GM19035 (cell line): ENCODE measurements around the gene TMEM116.
"Not testable (repeated sequence)": the region's sequence is repeated elsewhere in the genome, so short reads cannot be mapped to it uniquely, and the experiment has no call there.

Experiments used
- ATAC-seq: cut with Tn5 transposase; IDR thresholded peaks from one replicate; pipeline ENCODE4 v1.9.1; 2021; ENCODE audit not compliant: unreplicated experiment

The TMEM116 gene

DNA sequence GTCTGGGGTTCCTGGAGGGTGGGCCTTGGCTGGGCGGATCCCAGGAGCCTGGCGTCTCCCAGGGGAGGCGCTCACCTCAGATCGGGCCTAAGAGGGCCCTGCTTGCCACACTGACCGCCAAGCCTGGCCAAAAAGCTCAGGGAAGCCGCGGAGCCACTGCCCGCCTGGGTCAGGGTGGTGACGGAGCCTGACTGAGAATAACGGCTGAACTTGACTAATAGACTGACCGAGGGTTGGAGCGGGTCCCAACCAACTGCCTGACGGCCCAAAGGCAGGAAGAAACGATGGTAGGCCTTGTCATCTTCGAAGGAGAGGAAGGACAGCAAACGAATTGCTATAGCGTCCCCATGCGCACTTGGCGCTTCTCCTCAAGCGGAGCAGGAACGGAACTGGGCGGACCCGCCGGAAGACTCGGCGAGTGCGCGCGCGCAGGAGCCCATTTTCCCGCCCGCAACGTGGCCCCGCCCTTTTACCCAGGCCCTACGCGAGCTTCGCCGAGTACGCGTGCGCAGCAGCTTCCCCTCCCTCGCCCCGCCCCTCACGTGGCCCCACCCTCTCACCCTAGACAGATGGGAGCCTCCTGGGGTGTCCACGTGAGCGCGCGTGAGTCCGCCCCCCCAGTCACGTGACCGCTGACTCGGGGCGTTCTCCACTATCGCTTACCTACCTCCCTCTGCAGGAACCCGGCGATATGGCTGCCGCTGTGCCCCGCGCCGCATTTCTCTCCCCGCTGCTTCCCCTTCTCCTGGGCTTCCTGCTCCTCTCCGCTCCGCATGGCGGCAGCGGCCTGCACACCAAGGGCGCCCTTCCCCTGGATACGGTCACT, at the start of gene TMEM116, which contains the start of gene ERP29:
Gene TMEM116, minus strand, starts transcription at position 391 of the 826 bp plus-strand sequence. CDS start 7,895 bp downstream, outside the sequence.
Gene ERP29, plus strand, starts transcription at position 652 of the 826 bp plus-strand sequence. Its CDS starts 40 bp downstream, at position 692.
- ATAC-seq: peak; percentile 76

DNA sequence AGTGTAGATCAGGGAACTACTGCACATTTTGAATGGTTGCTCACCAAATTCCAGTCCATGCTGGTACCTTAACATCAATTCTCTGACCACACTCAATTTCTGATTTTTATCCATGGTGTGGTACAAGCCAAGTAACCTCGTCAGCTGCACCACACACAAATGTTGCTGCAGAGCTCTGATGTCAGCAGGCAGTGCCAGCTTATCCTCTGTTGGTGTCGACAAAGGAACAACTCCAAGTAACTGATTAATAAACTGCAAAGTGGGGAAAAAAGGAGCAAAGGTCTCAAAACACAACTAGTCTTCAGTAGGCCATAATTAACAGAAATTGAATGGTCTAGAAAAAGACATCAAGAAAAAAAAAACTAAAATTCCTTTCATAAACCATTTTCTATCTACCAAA, 48.2 kb upstream of the TMEM116 start:
- ATAC-seq: no peak

DNA sequence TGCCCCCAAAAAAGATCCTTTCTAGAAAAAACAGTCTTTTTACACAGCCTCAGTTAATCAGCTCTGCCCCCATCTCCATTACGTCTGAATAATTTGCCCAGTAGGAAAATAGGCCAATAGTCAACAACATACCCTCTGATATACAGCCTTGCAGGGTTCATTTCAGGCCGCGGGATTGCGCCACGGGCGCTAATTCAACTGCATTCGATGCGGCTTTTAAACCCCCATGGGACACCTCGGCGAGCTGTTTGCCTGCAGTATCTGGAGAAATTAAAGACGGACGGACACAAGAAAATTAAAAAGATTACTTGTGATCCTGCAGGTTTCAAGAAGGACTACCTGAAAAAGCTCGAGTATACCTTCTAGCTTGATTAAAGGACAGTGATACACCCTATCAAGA, 36.4 kb upstream of the TMEM116 start:
- ATAC-seq: no peak

DNA sequence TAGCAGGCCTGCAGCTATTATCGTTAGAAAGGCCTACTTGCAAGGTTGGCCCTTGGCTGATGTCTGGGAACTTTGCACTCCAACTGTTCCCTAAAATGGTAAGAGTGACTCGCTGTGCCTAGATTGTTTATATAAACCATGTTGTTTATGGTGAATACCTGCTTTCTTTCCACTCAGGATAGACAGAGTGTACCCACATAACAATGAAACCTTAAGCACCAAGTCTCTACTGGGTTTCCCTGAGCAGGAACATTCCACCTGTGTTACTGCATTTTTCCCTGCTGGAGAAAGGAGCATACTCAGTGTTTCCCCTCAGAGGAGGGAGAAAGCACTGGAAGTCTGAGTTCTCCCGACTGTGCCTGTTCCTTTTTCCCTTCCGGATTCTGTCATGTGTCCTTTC, 33.0 kb upstream of the TMEM116 start:
- ATAC-seq: no peak

DNA sequence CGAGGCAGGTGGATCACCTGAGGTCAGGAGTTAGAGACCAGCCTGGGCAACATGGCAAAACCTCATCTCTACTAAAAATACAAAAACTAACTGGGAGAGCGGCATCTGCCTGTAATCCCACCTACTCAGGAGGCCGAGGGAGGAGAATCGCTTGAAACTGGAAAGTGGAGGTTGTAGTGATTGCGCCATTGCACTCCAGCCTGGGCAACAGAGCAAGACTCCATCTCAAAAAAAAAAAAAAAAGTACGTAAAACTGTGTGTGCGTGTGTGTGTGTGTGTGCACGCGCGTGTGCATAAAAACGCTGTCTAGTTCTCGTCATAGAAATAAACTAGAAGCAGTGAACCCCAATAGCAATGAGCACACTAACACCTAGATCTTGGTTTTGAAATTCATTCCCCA, 23.6 kb upstream of the TMEM116 start:
- not testable (repeated sequence) for ATAC-seq

DNA sequence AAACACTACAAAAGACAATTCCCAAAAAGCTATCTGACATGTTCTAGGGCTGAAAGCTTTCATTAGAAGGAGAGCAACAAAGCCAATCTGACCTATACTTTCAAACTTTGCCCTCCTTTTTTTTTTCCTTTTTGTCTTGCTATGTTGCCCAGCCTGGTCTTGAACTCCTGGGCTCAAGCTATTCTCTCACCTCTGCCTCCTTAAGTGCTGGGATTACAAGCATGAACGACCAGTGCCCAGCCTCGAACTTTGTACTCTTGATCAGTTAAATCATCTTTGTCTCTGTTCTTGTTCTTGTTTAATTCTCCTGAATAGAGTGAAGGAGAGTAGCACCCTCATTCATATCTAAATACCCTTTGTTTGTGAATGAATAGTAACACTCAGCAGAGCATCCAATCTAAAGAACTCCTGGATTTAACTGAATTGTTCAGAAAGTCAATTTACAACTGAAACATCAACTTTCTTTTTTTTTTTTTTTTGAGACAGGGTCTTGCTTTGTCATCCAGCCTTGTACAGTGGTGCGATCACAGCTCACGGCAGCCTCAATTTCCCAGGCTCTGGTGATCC, 22.3 kb upstream of the TMEM116 start:
- no peak for ATAC-seq

DNA sequence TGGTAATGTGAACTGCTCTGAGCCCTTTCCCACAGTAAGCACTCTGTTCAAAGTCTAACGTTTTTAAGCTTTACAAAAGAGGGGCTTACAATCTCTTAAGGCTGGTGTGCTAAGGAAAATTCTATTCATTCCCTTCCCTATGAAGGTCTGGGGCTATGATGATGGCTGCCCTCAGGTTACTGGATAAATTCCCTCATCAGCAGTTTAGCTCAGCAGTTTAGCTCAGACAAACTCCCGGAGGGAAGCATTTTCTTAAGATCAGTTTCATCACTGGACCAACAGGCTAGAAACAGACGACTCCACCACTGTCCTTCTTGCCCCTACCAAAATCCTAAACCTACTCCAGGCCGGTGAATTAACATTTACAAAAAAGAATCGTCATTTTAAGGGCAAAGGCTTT, 19.3 kb upstream of the TMEM116 start:
- ATAC-seq: no peak

DNA sequence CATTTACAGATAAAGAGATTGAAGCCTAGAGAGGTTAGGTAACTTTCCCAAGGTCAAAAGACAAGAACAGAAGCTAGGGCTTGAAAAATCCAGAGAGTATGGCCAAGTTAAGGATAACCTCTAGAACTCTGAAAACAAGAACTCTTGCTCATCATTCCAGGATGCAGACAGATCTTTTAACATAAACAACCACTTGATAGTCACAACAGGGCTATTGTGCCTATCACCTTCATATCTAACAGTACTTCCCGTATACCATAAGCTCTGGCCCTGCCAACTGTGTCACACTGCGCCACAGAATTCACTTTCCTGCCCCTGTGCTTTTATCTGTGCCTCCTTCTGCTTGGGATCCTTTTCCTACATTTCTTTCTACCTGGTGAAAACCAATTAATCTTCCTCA, 18.5 kb upstream of the TMEM116 start:
- ATAC-seq: no peak

DNA sequence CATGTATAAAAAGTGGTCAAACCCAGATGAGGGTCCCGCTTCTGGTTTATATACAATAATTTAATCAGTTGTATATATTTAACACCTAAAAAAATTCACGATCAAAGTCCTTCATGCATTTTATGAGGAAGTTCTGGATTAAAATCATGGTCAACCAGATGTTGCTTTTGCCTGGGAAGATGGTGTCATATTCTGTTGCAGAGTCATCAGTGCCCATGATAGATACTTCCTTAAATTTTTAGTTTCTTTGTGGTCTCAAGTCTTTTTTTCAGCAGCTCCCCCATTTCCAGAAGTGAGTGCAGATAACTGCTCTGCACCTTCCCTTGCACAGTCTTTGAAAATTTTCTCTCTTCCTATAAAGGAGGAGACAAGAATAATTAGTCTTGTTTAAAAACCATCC, 16.3 kb upstream of the TMEM116 start:
- no peak for ATAC-seq

DNA sequence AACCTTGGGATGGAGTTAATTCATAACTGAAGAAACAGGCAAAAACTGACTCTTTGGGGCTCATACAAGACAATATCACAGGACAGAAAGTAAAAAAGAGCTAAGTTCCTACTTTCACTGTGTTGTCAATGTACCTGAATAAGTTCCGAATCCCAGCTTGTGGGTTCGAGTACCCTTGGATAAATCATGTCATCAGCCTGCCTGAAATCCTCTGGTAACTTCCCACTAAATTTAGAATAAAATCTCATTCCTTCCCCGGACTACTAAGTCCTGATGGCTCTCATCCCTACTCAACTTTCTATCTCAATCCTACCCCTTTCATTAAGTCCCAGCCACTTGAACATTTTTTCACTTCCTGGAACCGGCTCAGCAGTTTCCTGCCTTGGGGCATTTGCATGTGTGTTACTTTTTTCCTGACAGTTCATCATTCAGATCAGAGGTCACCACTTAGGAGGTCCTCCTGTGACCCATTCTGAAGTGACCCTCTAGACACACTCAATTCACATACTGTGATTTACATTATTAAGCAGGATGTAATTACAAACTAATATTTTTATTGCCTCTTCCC, 12.9 kb upstream of the TMEM116 start:
- ATAC-seq: no peak

DNA sequence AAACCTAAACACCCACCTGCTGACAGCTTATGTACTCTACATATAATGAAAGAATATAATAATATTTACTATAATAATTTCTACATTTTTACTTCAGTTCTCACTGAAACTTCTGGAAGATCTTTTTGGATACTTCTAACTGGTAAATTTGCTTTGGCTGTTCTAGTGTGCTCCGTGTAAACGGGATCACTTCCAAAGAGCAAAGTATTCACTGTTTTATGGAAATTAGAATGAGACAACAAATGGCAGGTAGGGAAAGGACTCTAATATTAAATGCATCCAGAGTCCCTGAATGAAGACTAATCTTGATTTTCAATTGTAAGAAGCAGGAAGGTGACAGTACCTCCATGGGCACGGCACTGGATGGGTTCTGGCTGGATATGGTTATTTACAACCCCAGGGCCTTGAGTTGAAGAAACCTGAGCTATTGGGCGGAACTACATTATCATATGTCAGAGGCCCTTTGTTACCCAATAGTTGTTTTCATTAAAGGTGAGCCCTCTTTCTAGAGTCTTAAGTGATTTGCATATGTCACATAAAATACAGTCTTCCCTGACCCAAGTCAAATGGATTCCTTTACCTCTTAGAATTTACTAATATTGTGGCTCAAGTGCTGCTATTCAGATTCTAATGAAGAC, 10.9 kb upstream of the TMEM116 start:
- ATAC-seq: no peak

DNA sequence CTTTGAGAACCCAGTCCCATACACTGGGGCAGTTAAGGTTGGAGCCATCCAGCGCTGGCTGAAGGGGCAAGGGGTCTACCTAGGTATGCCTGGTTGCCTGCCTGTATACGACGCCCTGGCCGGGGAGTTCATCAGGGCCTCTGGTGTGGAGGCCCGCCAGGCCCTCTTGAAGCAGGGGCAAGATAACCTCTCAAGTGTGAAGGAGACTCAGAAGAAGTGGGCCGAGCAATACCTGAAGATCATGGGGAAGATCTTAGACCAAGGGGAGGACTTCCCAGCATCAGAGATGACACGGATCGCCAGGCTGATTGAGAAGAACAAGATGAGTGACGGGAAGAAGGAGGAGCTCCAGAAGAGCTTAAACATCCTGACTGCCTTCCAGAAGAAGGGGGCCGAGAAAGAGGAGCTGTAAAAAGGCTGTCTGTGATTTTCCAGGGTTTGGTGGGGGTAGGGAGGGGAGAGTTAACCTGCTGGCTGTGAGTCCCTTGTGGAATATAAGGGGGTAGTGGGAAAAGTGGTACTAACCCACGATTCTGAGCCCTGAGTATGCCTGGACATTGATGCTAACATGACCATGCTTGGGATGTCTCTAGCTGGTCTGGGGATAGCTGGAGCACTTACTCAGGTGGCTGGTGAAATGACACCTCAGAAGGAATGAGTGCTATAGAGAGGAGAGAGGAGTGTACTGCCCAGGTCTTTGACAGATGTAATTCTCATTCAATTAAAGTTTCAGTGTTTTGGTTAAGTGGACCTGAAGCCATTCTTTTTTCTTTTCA, 9.5 kb upstream of the TMEM116 start:
- no peak for ATAC-seq

DNA sequence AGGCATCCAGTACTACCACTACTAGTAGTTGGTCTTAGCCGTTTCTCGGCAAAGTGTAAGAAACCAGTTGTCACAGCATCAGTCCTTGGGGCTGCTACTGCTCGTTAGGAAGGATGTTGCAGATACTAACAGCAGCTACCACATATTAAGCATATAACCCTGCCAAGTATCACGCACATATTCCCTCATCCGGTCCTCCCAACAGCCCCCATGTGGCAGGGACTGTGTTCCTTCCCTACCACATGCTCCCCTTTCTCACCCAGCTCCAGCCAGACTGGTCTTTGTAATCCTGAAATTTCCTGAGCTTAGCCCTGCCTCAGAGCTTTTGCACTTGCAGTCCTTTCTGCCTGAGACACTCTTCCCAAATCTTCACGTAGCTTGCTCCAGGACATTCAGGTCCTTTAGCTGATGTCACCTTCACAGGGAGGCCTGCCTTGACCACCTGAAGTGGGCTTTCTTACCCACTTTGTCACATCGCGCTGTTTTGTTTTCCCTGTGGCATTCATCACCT, 8.0 kb upstream of the TMEM116 start:
- no peak for ATAC-seq

DNA sequence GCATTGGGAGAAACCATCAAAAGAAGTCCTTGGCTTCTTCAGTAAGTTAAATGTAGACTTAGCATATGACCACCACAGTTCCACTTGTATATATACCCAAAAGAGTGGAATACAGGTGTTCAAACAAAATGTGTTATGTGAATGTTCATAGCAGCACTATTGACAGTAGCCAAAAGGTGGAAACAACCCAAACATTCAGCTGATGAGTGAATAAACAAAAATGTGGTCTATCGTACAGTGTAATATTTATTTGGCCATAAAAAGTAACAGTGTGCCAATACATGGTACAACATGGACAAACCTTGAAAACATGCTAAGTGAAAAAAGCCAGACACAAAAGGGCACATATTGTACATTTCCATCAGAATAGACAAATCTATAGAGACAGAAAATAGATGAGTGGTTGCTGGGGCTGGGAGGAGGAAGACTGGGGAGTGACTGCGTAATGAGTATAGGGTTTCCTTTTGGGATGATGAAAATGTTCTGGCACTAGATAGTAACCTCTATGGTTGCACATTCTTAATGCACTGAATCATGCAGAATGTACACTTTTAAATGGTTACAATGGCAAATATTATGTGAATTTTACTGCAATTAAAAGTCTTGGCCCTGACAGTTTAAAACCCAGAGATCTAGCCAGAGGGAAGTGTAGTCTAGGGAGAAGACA, 5.7 kb upstream of the TMEM116 start:
- no peak for ATAC-seq

DNA sequence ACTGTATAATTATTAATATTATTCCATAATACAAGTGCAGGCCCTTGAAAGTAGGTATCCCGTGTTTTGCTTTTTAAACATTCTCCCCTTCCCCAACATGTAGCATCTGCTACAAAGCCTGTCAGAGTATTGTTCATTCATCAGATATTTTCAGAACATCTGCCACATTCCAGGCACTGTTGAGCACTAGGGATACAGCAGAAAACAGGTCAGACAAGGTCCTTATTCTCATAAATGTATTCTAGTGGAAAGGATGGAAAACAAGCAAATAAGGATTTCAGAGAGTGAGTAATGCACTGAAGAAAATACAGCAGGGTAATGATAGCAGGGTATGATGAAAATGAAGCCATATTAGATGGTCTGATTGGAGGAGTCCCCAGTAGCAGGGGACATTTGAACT, 4.1 kb upstream of the TMEM116 start:
- no peak for ATAC-seq

DNA sequence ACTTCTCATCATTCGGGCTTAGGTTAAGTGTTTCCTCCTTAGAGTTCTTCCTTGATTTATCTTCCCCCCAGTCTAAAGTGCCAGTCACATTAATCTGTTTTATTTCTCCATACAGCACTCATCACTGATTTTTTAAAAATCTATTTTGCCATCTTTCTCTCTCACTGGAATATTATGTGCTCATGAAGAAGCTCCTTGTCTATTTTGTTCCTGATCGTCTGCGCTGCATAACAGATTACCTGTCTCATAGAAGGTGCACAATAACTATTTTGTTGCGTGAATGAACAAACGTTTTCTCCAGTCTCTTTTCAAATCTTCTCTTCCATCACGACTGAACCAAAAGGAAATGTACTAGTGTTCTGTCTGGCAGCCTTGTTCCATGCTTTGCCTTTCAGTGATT, 3.0 kb upstream of the TMEM116 start:
- ATAC-seq: no peak

DNA sequence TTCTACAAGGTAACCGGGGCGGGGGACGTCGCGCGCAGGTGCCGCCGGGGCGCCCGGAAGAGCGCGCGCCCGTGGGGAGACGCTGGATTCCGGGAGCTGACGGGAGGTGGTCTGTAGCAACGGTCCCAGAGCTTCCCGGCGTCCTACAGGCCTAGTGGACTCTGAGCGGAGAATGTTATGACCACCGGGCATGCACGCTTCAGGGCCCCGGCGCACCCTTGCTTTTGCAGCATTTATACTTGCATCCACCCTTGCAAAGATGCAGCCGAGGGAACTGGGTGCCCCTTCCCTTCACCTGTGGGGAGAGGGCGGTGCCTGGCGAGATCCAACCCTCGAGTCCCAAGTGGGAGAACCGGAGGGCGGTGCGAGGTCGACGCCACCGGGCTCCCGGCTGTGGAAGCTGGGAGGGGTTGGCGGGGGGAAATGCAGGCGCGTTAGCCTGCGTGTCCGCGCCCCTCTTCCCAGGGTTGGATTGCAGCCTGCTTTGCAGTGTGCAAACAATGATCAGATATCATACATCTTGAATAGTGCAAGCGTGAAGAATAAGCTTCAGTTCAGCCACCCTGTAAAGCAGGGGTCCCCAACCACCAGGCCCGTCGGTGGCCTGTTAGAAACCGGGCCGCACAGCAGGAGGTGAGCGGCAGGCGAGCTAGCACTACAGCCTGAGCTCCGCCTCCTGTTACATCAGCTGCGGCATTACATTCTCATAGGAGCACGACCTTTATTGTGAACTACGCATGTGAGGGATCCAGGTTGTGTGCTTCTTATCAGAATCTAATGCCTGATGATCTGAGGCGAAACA, 837 bp upstream of the TMEM116 start:
- peak; percentile 30 for ATAC-seq

DNA sequence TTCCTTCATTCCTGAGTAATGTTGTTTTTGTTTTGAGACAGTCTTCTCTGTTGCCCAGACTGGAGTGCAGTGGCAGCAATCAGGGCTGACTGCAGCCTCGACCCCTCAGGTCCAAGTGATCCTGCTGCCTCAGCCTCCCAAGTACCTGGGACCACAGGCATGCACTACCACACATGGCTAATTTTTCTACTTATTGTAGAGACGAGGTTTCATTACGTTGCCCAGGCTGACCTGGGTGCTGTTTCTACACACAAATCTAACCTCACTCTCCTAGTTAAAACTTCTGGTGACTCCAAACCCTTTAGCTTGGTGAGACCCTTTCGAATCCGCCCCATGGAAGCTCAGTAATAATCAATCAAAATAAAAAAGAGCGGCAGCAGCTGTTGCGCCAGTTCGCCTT, 1.3 kb downstream of the TMEM116 start:
- no peak for ATAC-seq
